ENCODE measurements around the gene RPS17. TPM values are rescaled to one million over a fixed set of nuclear protein-coding genes. Genes with fewer than 3 reads are reported as not detected.
"Not testable (repeated sequence)": the region's sequence is repeated elsewhere in the genome, so short reads cannot be mapped to it uniquely, and the experiment has no call there.

Gene RPS17
- polyA plus RNA-seq, 3 donors = 2,020 to 2,225 (median 2,037) TPM

DNA sequence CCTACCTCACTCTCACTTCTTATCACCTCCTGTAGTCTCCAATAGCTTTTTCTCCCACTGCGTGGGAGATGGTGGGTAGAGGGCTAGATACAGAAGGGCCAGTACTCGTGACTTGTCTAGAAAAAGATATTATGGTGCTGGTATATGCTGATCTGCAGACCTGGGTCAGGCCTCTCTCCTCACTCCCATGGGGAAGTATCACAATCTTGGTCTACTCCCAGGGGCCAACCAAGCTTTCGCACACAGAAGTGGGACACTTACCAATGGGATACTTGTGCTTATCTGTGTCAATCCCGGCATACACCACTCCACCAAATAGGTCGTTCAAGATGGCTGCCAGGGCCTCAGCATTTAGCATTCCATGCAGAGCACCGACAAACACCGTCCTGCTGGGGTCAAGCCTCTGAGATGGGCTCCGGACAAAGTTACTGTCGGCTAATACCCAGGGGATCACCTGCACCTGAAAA lies 9.0 kb upstream of the RPS17 start:
- no peak for DNase-seq (ENCODE audit: low read depth in 3 of 3, low spot score in 2 of 3)

DNA sequence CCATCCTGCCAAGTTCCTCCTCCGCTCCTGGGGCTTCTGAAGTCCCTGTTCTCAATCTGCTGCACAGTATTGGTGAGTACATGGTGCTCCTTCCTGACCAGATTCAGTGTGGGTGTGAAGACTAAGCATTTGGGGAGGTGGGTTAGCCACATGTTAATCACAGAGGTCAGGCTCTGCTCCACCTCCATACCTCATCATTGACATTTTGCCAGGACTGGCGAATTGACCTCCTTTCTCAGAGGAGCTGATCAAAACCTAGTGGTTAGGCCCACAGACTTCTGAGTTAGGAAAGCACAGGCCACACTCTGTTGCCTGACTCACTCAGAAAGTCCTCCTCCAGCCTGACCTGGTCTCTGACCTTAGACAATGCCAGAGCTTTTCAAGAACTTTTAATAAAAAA lies 8.4 kb upstream of the RPS17 start:
- DNase-seq (ENCODE audit: low read depth in 3 of 3, low spot score in 2 of 3) = no peak

DNA sequence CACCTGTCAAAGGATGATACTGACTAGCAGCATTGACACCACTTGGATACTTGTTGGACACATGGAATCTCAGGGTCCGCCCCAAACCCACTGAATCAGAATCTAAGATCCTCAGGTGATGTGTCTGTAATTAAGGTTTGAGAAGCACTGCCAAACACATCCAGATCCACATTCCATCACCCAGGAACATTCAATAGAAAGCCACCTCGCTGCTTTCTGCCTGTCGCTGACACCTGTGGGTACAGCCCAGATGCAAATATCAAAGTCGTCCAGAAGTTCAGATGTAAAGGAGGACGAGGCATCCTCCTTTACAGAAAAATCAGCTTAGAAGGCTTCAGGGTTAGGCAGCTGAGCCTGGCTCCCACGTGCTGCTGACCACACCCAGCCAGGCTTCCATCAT lies 5.2 kb upstream of the RPS17 start:
- no peak for DNase-seq (ENCODE audit: low read depth in 3 of 3, low spot score in 2 of 3)

DNA sequence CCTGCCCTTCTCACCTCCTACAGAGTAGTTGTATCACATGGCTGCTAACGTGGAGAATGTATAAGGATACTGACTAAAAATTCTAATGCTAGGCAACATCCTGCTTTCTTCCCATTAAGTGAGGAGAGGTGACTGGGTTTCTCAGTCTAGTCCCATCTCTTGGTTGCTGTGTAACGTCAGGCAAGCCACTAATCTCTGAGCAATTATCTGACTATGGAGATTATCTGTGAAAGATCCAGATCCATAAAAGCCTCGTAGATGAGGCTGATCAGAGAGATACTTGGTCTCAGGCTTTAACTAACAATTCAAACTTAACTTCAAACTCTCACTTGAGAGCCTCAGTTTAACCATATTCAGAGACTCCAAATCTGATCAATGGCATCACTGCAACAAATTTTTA lies 4.7 kb upstream of the RPS17 start:
- no peak for DNase-seq (ENCODE audit: low read depth in 3 of 3, low spot score in 2 of 3)

DNA sequence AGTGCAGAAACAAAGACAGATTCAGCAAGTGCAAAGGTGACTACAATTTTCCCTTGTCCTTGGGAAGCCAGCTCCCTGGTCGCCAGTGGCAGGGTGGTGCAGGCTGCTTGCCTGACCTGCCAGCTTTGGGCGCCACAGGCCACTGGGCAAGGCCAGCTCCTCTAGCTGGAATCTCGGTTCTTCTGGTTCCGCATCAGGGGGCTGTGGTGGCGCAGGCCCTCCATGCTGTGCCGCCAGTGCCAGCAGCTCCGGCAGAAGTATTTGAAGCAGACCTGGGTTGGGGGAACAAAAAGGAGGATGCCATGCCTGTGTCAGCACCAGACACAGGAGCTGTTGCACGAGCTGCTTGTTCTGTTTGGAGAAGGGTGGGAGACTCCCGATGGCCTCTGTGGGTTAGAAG lies 4.2 kb upstream of the RPS17 start:
- DNase-seq (ENCODE audit: low read depth in 3 of 3, low spot score in 2 of 3) = no peak

DNA sequence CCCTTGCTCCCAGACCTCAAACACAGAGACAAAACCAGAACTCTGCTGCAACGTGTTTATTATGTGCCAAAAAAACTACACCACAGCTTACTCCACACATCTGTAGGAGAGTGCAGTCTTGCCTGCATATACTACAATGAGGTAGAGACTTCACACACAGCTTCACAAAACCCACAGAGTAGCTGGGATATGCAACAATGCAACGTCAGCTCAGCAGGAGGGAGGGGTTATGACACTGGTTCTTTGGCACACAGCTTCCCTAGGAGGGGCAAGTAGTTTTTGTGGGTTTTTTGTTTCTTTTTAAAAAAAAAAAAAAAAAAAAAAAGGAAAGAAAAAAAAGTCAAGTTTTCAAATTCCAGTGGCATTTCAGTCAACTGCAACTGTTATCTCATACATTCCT lies 2.9 kb upstream of the RPS17 start:
- no peak for DNase-seq (ENCODE audit: low read depth in 3 of 3, low spot score in 2 of 3)

DNA sequence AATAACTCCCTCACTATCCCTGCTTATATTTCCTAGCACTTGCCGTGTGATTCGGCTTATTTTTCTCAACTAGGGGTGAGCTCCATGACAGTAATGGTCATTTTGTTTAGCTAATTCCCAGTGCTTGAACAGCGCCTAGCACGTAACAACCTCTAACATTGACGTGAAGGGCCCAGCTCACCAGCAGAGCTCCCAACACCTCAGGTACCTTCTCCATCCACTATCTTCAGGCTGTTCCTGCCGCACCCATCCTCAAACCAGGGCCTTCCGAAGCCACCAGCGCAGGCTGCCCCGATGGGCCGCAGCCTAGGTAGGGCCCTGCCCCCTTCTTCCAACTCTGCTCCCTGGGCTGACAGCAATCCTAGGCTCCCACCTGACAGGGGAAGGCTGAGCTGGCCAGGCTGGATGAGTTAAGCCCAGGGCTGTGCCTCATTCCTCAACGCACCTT lies 751 bp upstream of the RPS17 start:
- peak in 1 of 3 donors; percentile 40 for DNase-seq (ENCODE audit: low read depth in 3 of 3, low spot score in 2 of 3)

DNA sequence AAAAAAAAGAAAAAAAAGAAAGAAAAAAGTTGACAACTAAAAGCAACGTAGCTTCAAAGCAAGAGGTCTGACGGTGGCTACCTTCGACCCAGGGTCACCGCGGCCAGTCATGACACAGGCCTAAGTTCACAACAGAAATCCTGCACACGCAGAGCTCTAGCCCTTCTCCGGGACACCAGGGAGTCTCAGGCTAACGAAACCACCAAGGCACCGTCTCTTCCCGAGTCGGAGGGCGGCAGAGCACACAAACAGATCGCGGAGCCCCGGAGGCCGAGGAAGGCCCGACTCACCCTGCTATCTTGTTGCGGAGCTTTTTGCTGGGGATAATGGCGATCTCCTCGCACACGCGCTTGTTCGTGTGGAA lies 584 bp downstream of the RPS17 start:
- no peak for DNase-seq (ENCODE audit: low read depth in 3 of 3, low spot score in 2 of 3)

DNA sequence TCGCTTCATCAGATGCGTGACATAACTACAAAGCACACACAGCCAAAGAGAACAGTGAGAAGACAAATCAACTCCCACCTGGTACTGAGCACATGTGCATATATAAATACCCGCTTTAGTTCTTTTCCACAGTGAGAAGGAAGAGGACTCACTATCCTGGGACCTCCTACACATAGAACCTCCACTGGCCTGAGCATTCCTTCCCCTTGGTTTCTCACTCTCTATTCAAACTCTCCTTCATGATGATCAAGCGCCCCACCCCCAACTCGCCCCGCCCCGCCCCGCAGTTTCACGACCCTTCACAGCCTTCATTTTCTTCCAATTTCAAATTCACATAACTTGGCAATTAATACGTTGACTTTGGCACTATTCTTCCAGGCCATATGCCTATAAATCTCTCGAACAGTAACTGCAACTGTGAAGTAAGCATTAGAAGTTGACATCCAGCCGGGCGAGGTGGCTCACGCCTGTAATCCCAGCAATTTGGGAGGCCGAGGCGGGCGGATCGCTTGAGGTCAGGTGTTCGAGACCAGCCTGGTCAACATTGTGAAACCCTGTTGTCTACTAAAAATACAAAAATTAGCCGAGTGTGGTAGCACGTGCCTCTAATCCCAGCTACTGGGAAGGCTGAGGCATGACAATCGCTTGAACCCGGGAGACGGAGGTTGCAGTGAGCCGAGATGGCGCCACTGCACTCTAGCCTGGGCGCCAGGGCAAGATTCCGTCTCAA lies 1.1 kb downstream of the RPS17 start:
- DNase-seq (ENCODE audit: low read depth in 3 of 3, low spot score in 2 of 3) = no peak

DNA sequence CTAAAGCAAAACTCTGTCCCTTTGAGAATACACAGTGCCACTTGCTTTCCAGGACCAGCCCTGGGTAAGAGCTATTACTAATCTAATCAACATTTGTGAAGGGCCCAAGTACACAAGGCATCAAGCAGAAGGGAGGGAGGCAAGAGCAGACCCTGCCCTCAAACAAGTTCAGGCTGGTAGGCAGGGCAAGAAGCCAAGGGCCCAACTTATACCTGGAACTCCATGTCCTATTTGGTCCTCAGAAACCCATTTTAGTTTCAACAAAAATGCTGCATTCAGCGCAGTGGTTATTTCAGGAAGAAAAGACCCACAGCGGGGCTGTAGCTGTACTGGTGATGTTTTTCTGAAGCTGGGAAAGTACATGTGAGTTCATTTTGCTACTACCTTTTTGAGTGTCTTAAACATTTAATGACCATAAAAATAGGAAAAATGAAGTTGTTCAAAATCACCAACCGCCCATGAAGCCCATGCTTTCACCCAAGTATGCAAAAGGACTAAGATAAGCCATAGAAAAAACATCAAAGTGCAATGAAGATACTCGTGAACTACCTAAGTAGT lies 2.8 kb downstream of the RPS17 start:
- no peak for DNase-seq (ENCODE audit: low read depth in 3 of 3, low spot score in 2 of 3)

DNA sequence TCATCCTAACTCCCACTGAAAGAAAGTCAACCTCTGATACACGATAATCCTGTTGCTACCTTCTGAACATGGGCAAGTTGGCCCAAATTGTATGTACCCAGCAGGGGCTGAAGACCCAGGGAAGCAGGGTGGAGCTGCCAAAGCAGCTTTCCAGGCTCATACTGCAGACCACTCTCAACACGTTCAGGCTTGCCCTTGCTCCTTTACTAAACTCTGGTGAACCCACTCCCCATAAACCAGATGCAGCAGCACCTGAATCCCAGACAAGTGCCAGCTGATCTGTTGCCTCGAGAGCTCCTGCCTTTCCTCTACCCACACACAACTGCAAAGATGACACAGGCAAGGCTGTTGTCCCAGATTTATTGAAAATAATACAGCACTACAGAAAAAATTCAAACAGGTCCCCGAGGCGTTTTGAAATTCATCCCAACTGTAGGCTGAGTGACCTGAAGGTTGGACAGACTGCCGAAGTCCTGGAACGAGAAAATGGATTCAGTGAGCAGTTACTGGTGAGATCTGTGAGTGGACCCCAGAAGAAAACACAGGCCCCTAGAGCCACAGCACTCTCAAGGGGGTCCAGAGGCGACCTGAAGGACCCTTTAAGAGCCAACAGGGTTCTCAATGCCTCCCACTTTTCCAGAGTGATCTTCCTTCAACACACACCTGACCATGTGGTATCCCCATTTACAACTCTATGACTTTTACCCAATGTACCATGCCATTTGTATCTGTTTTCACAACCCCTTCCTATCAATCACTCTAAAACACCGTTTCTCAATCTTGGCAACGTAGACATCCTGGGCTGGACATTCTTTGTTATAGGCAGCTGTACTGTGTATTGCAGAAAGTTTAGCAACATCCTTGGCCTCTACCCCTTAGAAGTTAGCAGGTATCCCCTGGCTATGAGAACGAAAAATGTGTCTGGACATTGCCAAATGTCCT lies 3.6 kb downstream of the RPS17 start:
- no peak for DNase-seq (ENCODE audit: low read depth in 3 of 3, low spot score in 2 of 3)

DNA sequence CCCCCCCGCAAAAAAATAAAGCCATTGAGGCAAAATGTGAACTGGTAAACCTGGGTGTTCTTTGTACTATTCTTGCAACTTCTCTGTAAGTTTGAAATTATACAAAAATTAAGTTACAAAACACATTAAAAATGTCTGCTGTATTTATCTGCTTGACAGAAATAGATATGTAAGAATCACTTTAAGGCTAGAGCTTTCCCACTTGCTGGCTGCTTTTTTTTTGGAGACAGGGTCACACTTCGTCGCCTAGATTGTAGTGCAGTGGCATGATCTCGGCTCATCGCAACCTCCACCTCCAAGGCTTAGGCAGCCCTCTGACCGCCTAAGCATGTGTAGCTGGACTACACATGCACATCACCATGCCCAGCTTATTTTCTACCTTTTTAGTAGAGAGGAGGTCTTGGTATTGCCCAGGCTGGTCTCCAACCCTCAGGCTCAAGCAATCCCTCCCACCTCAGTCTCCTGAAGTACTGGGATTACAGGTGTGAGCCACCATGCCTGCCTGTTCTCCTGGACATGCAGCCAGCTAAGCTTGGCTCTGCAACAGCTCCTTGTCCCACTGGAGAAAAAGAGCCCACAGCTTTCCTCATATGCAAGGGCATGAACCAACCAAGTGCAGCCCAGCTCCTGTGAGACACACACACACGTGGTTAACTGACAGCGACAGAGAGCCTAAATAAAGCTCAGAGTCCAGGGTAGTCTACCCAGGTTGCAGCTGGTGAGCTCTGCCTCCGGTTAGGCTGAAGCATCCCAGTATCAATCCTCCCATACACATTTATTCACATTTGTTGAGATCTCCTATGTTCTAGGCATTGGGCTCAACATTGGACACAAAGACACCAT lies 4.5 kb downstream of the RPS17 start:
- no peak for DNase-seq (ENCODE audit: low read depth in 3 of 3, low spot score in 2 of 3)

DNA sequence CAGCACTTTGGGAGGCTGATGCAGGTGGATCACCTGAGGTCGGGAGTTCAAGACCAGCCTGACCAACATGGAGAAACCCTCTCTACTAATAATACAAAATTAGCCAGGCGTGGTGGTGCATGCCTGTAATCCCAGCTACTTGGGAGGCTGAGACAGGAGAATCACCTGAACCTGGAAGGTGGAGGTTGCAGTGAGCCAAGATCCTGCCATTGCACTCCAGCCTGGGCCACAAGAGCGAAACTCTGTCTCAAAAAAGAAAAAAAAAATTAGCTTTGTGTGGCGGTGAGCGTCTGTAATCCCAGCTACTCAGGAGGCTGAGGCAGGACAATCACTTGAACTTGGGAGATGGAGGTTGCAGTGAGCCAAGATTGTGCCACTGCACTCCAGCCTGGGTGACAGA lies 5.1 kb downstream of the RPS17 start:
- not testable (repeated sequence) for DNase-seq (ENCODE audit: low read depth in 3 of 3, low spot score in 2 of 3)

DNA sequence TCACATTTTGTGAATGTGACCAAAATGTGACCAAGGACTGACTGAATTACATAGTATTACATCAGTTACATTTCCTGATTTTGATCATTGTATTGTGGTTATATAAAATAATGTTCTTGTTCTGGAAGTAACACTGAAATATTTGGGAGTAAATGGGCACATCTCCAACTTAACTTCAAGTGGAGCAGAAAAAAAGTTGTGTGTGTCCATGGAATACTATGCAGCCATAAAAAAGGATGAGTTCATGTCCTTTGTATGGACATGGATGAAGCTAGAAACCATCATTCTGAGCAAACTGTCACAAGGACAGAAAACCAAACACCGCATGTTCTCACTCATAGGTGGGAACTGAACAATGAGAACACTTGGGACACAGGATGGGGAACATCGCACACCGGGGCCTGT lies 5.8 kb downstream of the RPS17 start:
- DNase-seq (ENCODE audit: low read depth in 3 of 3, low spot score in 2 of 3) = not testable (repeated sequence)

DNA sequence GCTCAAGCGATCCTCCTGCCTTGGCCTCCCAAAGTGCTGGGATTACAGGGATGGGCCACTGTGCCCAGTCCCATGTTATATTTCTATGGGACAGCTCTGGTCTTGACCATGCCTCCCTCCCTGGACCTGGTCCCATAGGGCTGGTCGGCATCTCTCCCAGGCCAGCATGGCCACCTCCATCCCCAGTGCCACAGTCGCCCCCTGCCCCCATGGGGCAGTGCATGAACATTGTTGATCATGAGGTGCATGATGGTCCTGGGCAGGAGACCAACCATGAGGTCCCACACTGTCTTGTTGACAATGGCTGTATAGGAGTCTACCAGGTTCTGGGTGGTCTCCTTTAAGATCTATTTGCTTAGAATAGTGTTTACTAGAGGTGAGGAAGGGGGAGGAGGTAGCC lies 6.5 kb downstream of the RPS17 start:
- DNase-seq (ENCODE audit: low read depth in 3 of 3, low spot score in 2 of 3) = no peak

DNA sequence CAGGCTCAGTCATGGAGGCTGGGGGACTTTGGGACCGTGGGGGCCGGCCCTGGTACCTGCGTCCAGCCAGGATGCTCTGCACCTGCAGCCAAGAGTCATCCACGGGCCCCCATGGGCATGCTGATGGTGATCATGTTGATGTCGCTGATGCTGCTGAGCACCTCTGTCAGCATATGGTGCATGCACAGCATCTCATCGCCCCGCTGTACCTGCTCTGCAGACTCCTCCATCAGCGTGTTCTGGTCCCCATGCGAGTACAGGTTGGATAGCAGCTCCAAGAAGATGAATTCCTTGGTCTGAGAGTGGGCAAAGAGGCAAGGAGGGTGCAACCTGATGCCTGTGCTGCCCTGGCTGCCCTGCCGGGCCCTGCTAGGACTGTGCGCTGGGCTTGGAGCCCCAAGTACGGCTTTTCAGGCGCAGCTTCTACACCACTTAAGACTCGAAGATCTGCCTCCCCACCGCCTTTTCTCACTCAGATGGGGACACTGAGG lies 7.2 kb downstream of the RPS17 start:
- DNase-seq (ENCODE audit: low read depth in 3 of 3, low spot score in 2 of 3) = no peak

DNA sequence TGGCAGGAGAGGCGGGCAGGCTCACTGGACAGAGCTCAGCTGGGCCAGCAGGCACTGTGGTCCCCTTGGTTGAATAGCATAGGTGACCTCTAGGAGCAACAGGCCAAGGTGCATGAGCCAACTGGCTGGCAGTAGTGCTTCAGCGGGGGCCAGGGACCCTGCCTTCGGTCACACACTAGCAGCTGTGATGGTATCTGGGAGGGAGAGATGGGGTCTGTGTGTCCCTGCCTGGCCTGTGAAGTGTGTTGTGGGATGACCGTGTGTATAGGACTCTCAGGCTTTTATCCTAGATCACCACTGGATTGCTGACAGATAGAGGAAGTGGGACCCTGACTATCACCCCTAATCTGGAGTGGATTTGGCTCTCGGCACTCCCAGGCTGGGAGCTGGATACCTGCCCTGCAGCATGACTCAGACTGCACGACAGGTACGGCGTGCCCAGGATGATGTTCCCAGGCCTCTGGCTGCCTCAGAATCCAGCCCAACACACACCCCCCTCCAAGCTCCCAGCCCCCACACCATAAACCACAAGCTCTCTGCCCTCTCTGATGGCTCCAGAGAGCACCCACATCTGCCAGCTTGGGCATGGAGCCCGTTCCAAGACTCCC lies 7.8 kb downstream of the RPS17 start:
- no peak for DNase-seq (ENCODE audit: low read depth in 3 of 3, low spot score in 2 of 3)

DNA sequence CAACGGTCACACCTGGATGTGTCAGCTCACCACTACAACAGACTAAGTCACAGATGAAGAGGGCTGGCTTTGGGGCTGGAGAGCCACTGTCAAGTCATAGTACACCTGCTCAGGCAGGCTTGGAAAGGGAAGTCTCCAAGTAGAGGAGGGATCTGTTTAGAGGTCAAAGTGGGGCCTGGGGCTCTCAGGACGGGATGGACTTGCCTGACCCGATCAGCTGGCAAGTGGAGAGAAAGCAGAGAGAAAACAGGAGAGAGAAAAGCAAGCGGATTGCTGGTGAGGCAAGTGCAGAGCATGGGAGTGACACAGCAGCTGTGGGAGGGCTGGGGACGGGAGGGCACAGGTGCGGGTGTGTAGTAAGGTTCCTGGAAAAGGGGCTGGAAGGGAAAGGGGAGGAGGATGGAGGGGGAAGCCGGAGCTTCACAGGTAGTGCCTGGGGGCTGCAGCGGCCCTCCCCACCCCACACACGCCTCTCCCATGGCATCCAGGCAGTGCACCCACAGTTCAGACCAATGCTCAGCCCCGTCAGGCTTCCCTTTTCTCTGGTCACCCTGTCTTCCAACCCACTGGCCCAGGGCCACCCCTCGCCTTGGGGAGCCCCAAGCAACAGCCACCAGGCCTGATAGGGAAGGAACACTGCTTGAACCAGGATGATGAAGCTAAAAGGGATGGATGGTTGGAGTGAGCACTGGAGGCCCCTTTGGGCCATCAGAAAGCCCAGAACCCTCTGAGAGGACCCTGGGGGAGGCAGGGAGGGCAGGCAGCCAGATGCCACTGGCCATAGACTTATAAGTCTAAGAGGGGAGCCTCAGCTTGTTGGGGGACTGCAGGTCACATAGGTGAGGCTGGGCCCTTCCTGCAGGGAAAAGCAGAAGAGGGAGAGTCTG lies 8.5 kb downstream of the RPS17 start:
- no peak for DNase-seq (ENCODE audit: low read depth in 3 of 3, low spot score in 2 of 3)

All from right renal cortex interstitium (tissue), 3 donors.